ENCODE data around the gene DDX25.

DDX25 gene

GRCh38 chr11:125952973-125953372 is 48.7 kb downstream of the DDX25 start:
- DNase-seq, result no peak

DNA sequence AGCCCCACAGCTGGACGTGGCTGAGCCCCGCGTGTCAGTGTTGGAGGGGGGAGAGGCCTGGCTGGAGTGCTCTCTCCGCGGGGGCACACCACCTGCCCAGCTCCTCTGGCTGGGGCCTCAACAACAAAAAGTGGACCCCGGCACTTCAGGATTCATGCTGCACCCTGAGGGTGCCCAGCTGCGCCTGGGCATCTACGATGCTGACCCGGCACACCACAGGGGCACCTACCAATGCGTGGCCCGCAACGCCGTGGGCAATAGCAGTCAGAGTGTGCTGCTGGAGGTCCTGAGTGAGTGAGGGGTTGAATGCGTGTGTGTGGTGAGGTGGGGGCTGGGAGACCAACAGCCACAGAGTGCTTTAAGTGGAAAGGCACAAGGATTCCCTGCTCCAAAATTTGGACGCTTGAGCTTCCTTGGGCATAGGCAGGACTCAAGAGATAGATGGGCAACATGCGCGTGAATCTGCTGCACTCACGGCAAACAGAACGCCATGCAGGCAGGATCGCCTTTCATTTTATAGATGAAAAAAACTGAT is 49.2 kb downstream of the DDX25 start:
- DNase-seq, result no peak

DNA sequence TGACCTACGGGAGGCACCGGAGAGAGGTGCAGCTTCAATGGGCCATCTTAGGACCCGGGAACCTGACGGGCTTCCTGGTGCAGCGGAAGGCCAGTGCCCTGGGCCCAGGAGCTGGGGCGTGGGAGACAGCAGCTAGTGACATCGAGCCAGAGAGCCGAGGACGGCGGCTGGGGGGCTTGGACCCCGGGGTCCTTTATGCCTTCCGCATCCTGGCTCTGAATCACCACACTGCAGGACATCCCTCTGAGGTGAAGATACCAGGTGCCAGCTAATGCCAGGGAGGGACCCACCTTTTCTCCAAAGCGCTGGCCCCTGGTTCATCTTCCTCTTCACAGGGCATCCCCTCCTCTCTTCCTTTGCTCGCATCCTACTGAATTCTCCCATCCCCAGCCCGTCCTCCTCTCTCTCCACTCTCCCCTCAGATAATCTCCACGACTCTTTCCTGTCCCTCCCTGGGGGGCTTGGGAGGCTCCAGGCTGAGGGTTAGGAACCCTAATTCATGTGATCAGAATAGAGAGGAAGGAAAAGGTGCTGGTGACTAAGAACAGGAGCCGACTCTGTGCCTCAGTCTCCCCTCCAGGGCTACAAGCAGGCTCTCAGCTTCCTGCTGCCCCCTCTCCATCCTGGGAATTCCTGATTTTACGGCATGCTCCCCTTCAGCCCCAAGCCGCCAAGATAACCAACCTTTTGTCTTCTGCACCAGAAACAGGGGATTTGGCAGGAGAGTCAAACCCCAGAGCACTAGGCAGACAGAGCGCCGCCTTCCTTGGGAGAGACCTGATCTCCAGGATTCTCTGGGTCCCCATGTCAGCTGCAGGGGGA is 50.0 kb downstream of the DDX25 start:
- no peak for DNase-seq

- DNase-seq, result no peak
Measured at GRCh38 chr11:125954945-125955640, 50.8 kb downstream of the DDX25 start.

DNA sequence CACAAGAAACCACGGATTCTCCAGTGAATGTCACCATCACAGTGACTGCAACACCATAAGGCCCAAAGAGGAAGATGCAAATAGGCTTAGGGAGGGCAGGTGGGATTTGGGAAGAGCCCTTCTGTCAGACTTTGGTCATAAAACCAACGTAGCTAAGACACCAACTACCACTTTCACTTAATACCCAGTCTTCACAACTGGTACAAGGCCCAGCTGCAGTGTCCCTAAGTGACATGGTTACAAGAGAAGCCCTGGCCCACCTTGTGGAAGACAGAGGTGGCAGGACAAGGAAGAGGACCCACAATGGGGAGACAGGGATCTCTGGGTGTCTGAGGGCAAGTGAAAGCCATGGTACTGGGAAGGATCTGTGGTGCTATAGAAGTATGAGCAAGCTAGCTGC is 51.5 kb downstream of the DDX25 start:
- DNase-seq, result no peak

- no peak for DNase-seq
Measured at GRCh38 chr11:125956391-125957134, 52.3 kb downstream of the DDX25 start.

GRCh38 chr11:125957618-125958332 is 53.5 kb downstream of the DDX25 start:
- no peak for DNase-seq

GRCh38 chr11:125958872-125959400 is 54.6 kb downstream of the DDX25 start:
- no peak for DNase-seq

GRCh38 chr11:125959511-125959910 is 55.2 kb downstream of the DDX25 start:
- DNase-seq, result no peak

DNA sequence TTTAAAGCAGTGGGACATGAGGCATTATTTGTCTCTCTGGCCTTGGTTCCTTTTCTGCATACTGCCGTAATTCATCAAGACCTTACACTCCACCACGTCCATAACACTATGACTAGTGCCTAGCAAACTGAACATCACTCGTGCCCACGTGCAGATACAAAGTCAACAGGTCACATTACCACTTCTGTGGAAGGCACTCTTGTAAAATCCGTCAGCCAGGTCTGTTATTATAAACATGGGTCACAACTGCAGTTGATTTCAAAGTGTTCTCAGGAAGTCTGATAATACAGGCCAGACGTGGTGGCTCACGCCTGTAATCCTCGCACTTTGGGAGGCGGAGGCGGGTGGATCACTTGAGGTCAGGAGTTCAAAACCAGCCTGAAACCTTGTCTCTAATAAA is 55.6 kb downstream of the DDX25 start:
- DNase-seq, result no peak

DNA sequence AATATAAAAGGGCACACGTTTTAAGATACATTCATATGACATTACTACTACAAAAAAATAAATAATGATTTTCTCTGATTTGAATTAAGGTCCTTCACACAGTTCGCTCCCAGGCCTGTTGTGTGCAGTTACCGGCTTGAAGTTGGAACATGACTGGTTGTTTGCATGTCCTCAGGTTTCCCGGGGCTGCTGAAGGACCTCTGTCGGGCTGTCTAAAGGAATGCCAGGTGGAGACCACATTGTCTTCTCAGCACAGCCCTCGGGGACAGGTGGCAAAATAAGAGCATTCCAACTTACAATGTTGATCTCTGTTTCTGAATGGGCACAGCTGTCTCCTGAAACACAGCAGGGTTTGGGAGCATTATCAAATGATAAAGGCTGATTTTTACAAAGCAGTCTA is 56.5 kb downstream of the DDX25 start:
- no peak for DNase-seq

GRCh38 chr11:125967515-125967914 is 63.2 kb downstream of the DDX25 start:
- DNase-seq, result no peak

GRCh38 chr11:125968354-125968753 is 64.0 kb downstream of the DDX25 start:
- DNase-seq, result no peak

- no peak for DNase-seq
Measured at GRCh38 chr11:125971618-125972017, 67.3 kb downstream of the DDX25 start.

DNA sequence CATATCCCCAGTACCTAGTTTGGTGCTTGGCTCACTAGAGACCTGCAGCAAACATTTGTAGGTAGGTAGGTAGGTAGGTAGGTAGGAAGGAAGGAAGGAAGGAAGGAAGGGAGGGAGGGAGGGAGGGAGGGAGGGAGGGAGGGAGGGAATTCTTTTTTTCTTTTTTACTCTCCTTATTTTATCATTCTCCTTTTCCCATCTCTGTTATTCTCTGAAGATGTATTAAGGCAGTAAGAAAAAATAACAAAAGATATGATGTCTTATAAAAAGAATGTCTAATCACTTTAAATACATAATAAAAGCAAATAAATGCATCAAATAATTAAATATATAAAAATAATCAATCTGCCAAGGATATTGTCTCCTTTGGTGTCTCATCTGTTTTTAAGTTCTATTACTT is 70.0 kb downstream of the DDX25 start:
- DNase-seq, result no peak

DNA sequence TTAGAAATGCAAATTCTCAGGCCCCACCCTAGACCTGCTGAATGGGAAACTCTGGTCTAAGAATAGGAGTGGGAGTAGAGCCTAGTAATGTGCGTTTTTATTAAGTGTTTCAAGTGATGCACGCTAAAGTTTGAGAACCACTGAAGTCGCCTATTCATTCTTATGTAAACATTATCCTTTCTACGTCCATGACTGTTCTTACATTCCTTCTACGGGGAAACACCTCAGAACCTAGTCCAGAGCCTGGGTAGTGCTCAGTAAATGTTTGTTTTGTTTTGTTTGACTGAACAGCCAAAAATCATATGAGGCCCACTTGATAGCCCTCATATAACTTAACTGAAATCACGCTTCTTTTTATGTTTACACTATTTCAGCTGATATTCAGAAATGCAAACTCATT is 71.3 kb downstream of the DDX25 start:
- DNase-seq, result no peak

- DNase-seq, result no peak
Measured at GRCh38 chr11:125976156-125976555, 71.8 kb downstream of the DDX25 start.

GRCh38 chr11:125977333-125977732 is 73.0 kb downstream of the DDX25 start:
- no peak for DNase-seq

DNA sequence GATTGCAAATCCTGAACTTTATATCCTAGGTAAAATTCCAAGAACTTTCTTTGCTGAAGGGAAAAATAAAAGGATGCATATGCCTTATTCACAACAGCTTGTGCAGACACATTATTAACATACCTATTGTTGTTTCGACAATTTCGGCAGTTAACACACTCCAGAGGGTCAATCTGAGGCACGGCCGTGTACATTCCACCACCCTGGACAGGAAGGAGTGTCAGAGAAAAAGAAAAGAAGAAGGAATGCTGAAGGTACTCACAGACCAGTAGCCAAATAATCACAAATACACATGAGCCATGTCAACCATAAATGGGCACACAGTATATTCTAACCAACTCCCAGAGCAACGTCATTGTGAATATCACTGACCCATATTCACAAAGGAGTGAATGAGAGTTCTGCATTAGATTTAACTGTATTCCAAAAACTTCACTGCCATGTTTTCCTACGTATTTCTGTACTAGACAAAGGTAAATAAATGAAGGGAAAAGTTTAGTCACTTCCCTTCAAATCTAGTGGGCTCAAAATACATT is 73.9 kb downstream of the DDX25 start:
- DNase-seq, result no peak
